BJ (cell line): ENCODE results near the gene SERGEF. TPM values are rescaled to one million over a fixed set of nuclear protein-coding genes. Genes with fewer than 3 reads are reported as not detected.

Experiments used
- CTCF ChIA-PET: fragments of 350-600 bp; formaldehyde crosslinking; extraction: SDS; loops from one replicate; lab custom pipeline; 2021; ENCODE audit warnings: antibody characterized with exemption, inconsistent platforms; lab: Yijun Ruan, JAX
- POLR2A ChIA-PET: fragments of 300-600 bp; sonication (Branson Sonifier 250); formaldehyde crosslinking; extraction: SDS; loops from one replicate; lab custom pipeline; 2021; ENCODE audit warnings: antibody characterized with exemption; lab: Charles Lee
- DNase-seq: peaks from one replicate; pipeline ENCODE4 v3.0.0-alpha.2; 2011; ENCODE audit warnings: low read depth
- H3K27me3 ChIP-seq: 2 replicates; pipeline ENCODE4 v1.6.0; 2011; ENCODE audit warnings: low read length; ENCODE audit not compliant: control insufficient read depth, insufficient read depth
- H3K36me3 ChIP-seq: 2 replicates; pipeline ENCODE4 v1.5.1; 2011; ENCODE audit warnings: low read length; ENCODE audit not compliant: control insufficient read depth, insufficient read depth
- H3K4me3 ChIP-seq: 2 replicates; pipeline ENCODE4 v1.5.1; 2011; ENCODE audit warnings: low read depth, mild to moderate bottlenecking, control low read depth, low read length
- polyA plus RNA-seq: library from polyadenylated mRNA; depleted of rRNA; stranded (reverse); fragments of >200 nt; gene quantifications from 2 replicates; pipeline ENCODE4 v1.2.3, GENCODE V29; 2011
- TF ChIP-seq, protein P1 (sequence below): IDR thresholded peaks from 2 replicates; pipeline ENCODE4 v1.5.1; 2011; ENCODE audit warnings: low read depth, mild to moderate bottlenecking, control low read depth, inconsistent platforms, low read length, moderate library complexity; ENCODE audit not compliant: insufficient read depth

SERGEF gene
- polyA plus RNA-seq, 1 experiment = 17.4 TPM

DNA sequence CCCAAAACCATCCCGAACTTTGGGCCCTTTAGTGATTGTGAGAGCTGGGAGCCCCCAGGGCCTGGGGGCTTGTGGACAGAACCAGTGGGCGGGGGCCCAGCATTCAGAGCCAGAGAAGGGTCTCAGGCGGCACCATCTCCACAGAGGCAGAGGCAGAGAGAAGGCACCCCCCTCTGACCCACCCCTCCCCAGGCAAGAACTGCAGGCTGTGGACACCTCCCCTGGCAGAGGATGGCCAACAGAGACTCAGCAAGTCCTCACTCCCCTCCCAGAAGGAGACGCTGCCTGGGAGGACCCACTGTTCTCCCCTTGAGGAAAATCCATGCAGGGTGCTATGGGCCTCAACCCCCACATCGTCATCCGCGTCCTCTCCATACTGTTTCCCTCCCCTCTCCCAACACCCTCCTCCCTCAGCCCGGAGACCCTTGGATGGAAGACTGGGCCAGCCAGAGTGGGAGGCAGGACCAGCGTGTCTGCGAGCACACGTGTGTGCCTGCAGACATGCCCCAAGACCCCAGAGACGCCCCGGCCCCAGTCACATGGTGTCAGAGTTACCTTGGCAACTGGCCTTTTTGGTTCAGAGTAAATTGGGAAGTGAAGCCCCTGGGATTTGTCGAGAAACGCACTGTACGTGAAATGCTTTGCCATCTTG lies 235.6 kb downstream of the SERGEF start:
- ChIA-PET CTCF (interaction anchor here (0.8 kb wide), 1 partner anchor 202 kb away, joined by 4 read pairs; no protein-coding TSS in a partner anchor), POLR2A (no interaction called here)
- Histone ChIP-seq H3K4me3 (no peak overlapping the region), H3K27me3 (no peaks in the 10 kb centered on the region), H3K36me3 (no peaks in the 10 kb centered on the region)
- TF ChIP-seq, protein P1, sequence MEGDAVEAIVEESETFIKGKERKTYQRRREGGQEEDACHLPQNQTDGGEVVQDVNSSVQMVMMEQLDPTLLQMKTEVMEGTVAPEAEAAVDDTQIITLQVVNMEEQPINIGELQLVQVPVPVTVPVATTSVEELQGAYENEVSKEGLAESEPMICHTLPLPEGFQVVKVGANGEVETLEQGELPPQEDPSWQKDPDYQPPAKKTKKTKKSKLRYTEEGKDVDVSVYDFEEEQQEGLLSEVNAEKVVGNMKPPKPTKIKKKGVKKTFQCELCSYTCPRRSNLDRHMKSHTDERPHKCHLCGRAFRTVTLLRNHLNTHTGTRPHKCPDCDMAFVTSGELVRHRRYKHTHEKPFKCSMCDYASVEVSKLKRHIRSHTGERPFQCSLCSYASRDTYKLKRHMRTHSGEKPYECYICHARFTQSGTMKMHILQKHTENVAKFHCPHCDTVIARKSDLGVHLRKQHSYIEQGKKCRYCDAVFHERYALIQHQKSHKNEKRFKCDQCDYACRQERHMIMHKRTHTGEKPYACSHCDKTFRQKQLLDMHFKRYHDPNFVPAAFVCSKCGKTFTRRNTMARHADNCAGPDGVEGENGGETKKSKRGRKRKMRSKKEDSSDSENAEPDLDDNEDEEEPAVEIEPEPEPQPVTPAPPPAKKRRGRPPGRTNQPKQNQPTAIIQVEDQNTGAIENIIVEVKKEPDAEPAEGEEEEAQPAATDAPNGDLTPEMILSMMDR = no peak
- DNase-seq = no peak

DNA sequence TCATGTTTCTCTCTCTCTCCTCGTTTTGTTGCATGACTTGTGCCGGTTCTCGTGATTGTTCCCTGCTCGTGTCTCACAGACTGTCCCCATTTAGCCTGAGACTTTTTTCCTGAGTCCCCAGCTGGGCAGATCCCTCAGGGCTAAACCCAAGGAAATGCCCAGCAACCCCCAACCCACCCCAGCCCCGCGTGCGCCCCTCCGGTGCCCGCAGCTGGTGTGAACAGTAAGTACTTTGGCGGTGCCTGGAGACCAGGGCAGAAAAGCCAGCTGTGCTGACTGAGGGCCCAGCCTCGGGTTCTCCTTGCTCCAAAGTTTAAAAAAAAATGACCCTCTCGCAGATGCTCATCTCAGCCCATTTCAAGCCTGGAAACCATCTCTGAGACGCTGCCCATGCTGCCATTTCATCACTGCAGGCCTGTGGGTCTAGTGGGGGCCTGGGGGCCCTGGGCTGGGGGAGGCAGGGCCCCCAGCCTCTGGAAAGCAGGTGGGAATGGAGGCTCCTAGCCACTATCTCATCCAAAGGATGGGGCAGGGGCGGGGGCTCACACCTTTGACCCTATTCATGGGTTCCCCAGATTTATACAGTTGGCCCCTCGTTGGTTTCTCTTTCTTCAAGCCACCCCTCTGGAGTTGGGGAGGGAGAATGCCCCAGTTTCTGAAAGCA lies 236.5 kb downstream of the SERGEF start:
- TF ChIP-seq, protein P1 = no peak
- POLR2A ChIA-PET = no interaction called here
- DNase-seq = no peak
- Histone ChIP-seq H3K27me3 (no peaks in the 10 kb centered on the region), H3K36me3 (no peaks in the 10 kb centered on the region), H3K4me3 (no peak overlapping the region)
- CTCF ChIA-PET = interaction anchor here (0.8 kb wide), 1 partner anchor 203 kb away, joined by 4 read pairs; no protein-coding TSS in a partner anchor

DNA sequence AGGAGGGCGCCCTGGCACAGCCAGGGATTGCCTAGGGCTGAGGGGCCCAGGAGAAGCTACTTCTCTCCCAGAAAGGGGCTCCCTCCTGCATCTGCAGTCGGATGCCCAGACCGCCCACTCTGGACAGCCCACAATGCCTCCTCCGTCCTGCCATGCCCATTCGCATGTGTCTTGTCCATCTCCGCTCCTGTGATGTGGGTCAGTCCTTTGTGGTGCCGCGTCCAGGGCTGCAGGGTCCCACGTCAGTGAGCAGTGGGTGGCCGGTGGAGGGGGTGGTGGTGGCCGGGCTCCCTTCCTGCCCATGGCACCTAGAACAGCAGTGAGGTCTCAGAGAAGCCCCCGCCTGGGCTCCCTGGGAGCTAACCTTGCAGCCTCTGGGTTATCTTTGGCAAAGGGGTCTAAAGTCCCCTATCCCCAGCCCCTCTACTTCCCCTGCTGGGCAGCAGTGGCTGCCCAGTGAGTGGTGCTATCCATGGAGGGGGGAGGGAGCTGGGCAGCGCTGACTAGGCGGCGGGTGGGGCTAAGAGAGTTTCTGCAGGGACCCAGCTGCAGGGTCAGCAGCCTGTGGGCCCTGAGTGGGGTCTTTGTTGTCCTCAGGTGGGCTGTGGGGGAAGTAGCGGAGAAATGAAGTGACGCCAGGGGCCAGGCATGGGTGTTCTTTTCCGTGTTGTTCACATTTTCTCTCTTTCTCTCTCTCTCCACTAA lies 237.2 kb downstream of the SERGEF start:
- TF ChIP-seq, protein P1 = no peak
- no peak overlapping the region for H3K4me3 ChIP-seq
- CTCF ChIA-PET = no interaction called here

DNA sequence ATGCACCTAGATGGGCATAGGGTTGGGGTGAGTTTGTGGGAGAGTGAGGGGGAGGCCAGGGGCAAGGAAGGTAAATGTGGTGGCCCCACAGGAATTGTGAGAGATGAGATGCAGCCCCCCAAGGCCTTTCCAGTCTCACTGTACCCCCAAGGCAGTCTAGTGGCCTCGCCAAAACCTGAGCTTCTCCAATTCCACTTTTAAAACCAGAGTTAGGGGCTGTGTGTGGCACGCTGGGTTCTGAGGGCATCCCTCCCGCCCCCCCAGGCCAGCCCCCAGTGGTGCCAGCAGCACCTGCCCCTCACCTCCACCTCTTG lies 237.9 kb downstream of the SERGEF start:
- Histone ChIP-seq H3K36me3 (no peaks in the 10 kb centered on the region), H3K4me3 (no peak overlapping the region), H3K27me3 (no peaks in the 10 kb centered on the region)
- POLR2A ChIA-PET = interaction anchor here (0.7 kb wide), 1 partner anchor 8 kb away, joined by 3 read pairs; no protein-coding TSS in a partner anchor
- DNase-seq = no peak
- CTCF ChIA-PET = interaction anchor here (1.2 to 2.3 kb wide), 3 partner anchors 52 to 200 kb away, joined by 3 to 9 read pairs (median 4); no protein-coding TSS in a partner anchor
- TF ChIP-seq, protein P1 = no peak

More for the DNA sequence above, 237.2 kb downstream of the SERGEF start:
- POLR2A ChIA-PET = no interaction called here
- Histone ChIP-seq H3K36me3 (no peaks in the 10 kb centered on the region), H3K27me3 (no peaks in the 10 kb centered on the region)
- no peak for DNase-seq
